Measurements from ENCODE around the gene TICAM1.
A peak's percentile ranks its signal among the peaks of the same experiment; 100 is the strongest.
"Not testable (repeated sequence)": the region's sequence is repeated elsewhere in the genome, so short reads cannot be mapped to it uniquely, and the experiment has no call there.

Gene TICAM1

DNA sequence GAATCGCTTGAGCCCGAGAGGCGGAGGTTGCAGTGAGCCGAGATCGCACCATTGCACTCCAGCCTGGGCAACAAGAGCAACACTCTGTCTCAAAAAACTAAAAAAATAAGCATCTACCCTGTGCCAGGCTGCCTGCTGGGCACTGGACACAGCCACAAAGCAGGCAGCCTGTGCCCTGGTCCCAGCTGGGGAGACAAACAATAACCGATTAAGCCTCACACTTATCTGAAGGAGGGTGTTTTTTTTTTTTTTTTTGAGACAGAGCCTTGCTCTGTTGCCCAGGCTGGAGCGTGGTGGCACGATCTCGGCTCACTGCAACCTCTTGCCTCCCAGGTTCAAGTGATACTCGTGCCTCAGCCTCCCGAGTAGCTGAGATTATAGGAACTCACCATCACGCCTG is 25.0 kb upstream of the TICAM1 start:
- intact Hi-C loops (cut with micrococcal nuclease); H3K9me3 Mint-ChIP-seq; H3K4me3 Mint-ChIP-seq; H3K27ac Mint-ChIP-seq; H3K27me3 Mint-ChIP-seq: not testable (repeated sequence)
- Mint-ChIP-seq H3K36me3 (ENCODE audit: low read depth) (peaks cover 100% of the 10 kb centered on the region), H3K4me1 (ENCODE audit: low read depth) (peaks cover 11% of the 10 kb centered on the region)

GRCh38 chr19:4853506-4853905 is 22.0 kb upstream of the TICAM1 start:
- H3K9me3 Mint-ChIP-seq; H3K4me3 Mint-ChIP-seq; intact Hi-C loops (cut with micrococcal nuclease); H3K27ac Mint-ChIP-seq; H3K27me3 Mint-ChIP-seq: not testable (repeated sequence)
- peaks cover 13% of the 10 kb centered on the region for H3K4me1 Mint-ChIP-seq (ENCODE audit: low read depth)
- peaks cover 98% of the 10 kb centered on the region for H3K36me3 Mint-ChIP-seq (ENCODE audit: low read depth)

GRCh38 chr19:4852484-4852883 is 21.0 kb upstream of the TICAM1 start:
- Mint-ChIP-seq H3K27me3 (no peaks in the 10 kb centered on the region), H3K4me3 (no peak overlapping the region), H3K4me1 (ENCODE audit: low read depth) (peaks cover 13% of the 10 kb centered on the region), H3K9me3 (no peaks in the 10 kb centered on the region), H3K27ac (no peak overlapping the region), H3K36me3 (ENCODE audit: low read depth) (peaks cover 98% of the 10 kb centered on the region)
- intact Hi-C loops (cut with micrococcal nuclease), result no loop called here

- intact Hi-C loops (cut with micrococcal nuclease), result loop anchor here (2.0 kb wide), 1 partner anchor 43 kb away; no protein-coding TSS in a partner anchor
- peaks cover 98% of the 10 kb centered on the region for H3K36me3 Mint-ChIP-seq (ENCODE audit: low read depth)
- H3K9me3 Mint-ChIP-seq, result no peaks in the 10 kb centered on the region
- peak overlapping the region; percentile 70 for H3K27ac Mint-ChIP-seq
- peaks cover 13% of the 10 kb centered on the region for H3K4me1 Mint-ChIP-seq (ENCODE audit: low read depth)
- no peaks in the 10 kb centered on the region for H3K27me3 Mint-ChIP-seq
- no peak overlapping the region for H3K4me3 Mint-ChIP-seq
These were observed 20.2 kb upstream of the TICAM1 start for GRCh38 chr19:4851551-4852290.

DNA sequence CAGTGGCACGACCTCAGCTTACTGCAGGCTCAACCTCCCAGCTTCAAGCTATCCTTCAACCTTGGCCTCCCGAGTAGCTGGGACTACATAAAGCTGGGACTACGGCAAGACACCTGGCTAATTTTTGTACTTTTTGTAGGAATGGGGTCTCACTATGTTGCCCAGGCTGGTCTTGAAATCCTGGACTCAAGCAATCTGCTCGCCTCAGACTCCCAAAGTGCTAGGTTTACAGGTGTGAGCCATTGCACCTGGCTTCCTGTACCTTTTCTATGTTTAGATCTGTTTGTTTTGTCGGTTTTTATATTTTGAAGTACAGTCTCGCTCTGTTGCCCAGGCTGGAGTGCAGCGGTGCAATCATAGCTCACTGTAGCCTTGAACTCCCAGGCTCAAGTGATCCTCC is 17.5 kb upstream of the TICAM1 start:
- Mint-ChIP-seq H3K36me3 (ENCODE audit: low read depth) (peaks cover 98% of the 10 kb centered on the region), H3K27ac (no peak overlapping the region), H3K9me3 (no peaks in the 10 kb centered on the region), H3K4me1 (ENCODE audit: low read depth) (peaks cover 18% of the 10 kb centered on the region), H3K4me3 (no peak overlapping the region), H3K27me3 (no peaks in the 10 kb centered on the region)
- intact Hi-C loops (cut with micrococcal nuclease), result no loop called here

DNA sequence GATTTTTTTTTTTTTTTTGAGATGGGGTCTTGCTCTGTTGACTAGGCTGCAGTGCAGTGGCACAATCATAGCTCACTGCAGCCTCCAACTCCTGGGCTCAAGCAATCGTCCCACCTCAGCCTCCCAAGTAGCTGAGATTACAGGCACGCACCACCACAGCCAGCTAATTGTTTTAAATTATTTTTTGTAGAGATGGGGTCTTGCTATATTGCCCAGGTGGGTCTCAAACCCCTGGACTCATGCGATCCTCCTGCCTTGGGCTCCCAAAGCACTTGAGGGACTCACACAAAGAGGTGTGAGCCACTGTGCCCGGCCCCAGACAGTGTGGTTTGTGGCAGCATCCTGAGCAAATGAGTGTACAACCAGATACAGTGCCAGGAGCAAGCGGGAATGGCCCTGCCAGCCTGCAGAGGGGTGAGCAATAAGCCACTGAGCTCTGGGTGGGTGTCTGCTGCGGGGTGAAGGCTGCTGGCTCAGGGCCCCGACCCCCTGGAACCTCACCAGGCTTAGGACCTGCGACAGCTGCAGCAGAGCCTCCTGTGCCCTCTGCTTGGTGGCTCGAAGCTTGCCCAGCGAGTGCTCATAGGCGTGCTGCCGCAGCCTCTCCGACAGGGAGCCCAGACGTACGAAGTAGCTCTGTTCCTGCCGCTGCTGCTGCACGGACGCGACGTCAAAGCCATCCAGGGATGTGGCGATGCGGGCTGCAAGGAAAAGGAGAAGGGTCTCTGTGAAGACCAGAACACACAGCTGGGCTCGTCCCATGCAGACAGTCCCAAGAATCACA is 15.9 kb upstream of the TICAM1 start:
- Mint-ChIP-seq H3K27me3 (no peaks in the 10 kb centered on the region), H3K36me3 (ENCODE audit: low read depth) (peaks cover 98% of the 10 kb centered on the region), H3K4me3 (no peak overlapping the region), H3K9me3 (no peaks in the 10 kb centered on the region), H3K4me1 (ENCODE audit: low read depth) (peaks cover 22% of the 10 kb centered on the region), H3K27ac (no peak overlapping the region)
- intact Hi-C loops (cut with micrococcal nuclease), result no loop called here

DNA sequence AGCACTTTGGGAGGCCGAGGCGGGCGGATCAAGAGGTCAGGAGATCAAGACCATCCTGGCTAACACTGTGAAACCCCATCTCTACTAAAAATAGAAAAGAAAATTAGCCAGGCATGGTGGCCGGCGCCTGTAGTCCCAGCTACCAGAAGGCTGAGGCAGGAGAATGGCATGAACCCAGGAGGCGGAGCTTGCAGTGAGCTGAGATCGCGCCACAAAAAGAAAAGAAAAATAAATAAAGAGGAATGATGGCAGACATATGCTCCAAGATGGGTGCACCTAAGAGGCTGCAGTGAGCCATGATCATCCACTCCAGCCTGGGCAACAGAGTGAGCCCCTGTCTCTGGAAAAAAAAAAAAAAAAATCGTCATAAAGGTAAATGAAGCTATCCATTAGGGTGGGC is 14.5 kb upstream of the TICAM1 start:
- intact Hi-C loops (cut with micrococcal nuclease); H3K4me3 Mint-ChIP-seq; H3K9me3 Mint-ChIP-seq; H3K27me3 Mint-ChIP-seq: not testable (repeated sequence)
- Mint-ChIP-seq H3K36me3 (ENCODE audit: low read depth) (peaks cover 98% of the 10 kb centered on the region), H3K27ac (peak overlapping the region; percentile 62), H3K4me1 (ENCODE audit: low read depth) (peaks cover 25% of the 10 kb centered on the region)

GRCh38 chr19:4844348-4845179 is 13.1 kb upstream of the TICAM1 start:
- Mint-ChIP-seq H3K27ac (peak overlapping the region; percentile 62), H3K27me3 (no peaks in the 10 kb centered on the region), H3K4me1 (ENCODE audit: low read depth) (peaks cover 38% of the 10 kb centered on the region), H3K36me3 (ENCODE audit: low read depth) (peaks cover 98% of the 10 kb centered on the region), H3K4me3 (no peak overlapping the region), H3K9me3 (no peaks in the 10 kb centered on the region)
- intact Hi-C loops (cut with micrococcal nuclease), result no loop called here

DNA sequence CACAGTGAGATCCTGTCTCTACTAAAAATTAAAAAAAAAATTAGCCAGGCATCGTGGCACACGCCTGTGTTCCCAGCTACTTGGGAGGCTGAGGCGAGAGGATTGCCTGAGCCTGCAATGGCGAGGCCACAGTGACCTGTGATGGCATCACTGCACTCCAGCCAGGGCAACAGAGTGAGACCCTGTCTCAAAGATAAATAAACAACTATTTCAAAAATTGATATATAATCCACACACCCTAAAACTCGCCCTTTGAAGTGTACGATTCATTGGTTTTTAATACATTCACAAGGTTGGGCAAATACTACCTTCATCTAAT is 12.1 kb upstream of the TICAM1 start:
- H3K9me3 Mint-ChIP-seq, result no peaks in the 10 kb centered on the region
- H3K4me3 Mint-ChIP-seq, result no peak overlapping the region
- intact Hi-C loops (cut with micrococcal nuclease), result no loop called here
- peaks cover 47% of the 10 kb centered on the region for H3K4me1 Mint-ChIP-seq (ENCODE audit: low read depth)
- peaks cover 100% of the 10 kb centered on the region for H3K36me3 Mint-ChIP-seq (ENCODE audit: low read depth)
- H3K27me3 Mint-ChIP-seq, result no peaks in the 10 kb centered on the region
- peak overlapping the region; percentile 95 for H3K27ac Mint-ChIP-seq

GRCh38 chr19:4839192-4839591 is 7.7 kb upstream of the TICAM1 start:
- H3K4me1 Mint-ChIP-seq (ENCODE audit: low read depth), result peaks cover 64% of the 10 kb centered on the region
- H3K4me3 Mint-ChIP-seq, result no peak overlapping the region
- H3K36me3 Mint-ChIP-seq (ENCODE audit: low read depth), result peaks cover 67% of the 10 kb centered on the region
- H3K9me3 Mint-ChIP-seq, result no peaks in the 10 kb centered on the region
- peak overlapping the region; percentile 74 for H3K27ac Mint-ChIP-seq
- intact Hi-C loops (cut with micrococcal nuclease), result no loop called here
- no peaks in the 10 kb centered on the region for H3K27me3 Mint-ChIP-seq

DNA sequence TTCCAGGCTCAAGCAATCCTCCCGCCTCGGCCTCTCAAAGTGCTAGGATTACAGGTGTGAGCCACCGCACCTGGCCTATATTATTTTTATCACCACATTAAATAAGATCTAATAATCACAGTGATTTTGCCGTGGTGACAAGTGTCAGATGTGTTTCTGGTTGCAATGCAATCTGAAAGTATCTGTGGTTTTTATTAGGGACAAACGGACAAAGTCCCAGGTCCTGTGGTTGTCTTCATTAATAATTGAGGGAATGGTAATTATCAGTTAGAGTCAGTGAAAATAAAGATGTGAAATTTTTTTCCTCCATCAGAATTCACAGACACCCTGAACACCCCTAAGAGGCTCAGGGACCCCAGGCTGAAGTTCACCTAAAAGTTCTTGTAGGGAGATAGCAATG is 1.3 kb upstream of the TICAM1 start:
- intact Hi-C loops (cut with micrococcal nuclease), result no loop called here
- H3K9me3 Mint-ChIP-seq, result no peaks in the 10 kb centered on the region

DNA sequence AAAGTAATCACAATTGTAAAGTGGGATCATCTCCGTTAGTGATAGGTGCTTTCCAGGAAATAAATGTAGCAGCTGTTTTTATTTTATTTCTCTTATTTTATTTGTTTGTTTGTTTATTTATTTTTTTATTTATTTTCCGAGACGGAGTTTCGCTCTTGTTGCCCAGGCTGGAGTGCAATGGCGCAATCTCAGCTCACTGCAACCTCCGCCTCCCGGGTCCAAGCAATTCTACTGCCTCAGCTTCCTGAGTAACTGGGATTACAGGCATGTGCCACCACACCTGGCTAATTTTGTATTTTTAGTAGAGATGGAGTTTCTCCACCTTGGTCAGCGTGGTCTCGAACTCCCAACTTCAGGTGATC is 448 bp upstream of the TICAM1 start:
- Mint-ChIP-seq H3K4me3 (peak overlapping the region; percentile 94), H3K36me3 (ENCODE audit: low read depth) (peaks cover 39% of the 10 kb centered on the region), H3K27ac (peak overlapping the region; percentile 93), H3K4me1 (ENCODE audit: low read depth) (peaks cover 48% of the 10 kb centered on the region)
- not testable (repeated sequence) for H3K27me3 Mint-ChIP-seq, H3K9me3 Mint-ChIP-seq
- intact Hi-C loops (cut with micrococcal nuclease), result loop anchor here (1.0 to 2.0 kb wide), 2 partner anchors 9 to 15 kb away; no protein-coding TSS in a partner anchor

More for the DNA sequence above, 1.3 kb upstream of the TICAM1 start:
- peak overlapping the region; percentile 93 for H3K27ac Mint-ChIP-seq
- no peaks in the 10 kb centered on the region for H3K27me3 Mint-ChIP-seq
- H3K36me3 Mint-ChIP-seq (ENCODE audit: low read depth), result peaks cover 34% of the 10 kb centered on the region
- H3K4me3 Mint-ChIP-seq, result no peak overlapping the region
- H3K4me1 Mint-ChIP-seq (ENCODE audit: low read depth), result peaks cover 53% of the 10 kb centered on the region

GRCh38 chr19:4830768-4831265 is 695 bp downstream of the TICAM1 start:
- peak overlapping the region; percentile 94 for H3K4me3 Mint-ChIP-seq
- intact Hi-C loops (cut with micrococcal nuclease), result loop anchor here (1.0 to 2.0 kb wide), 2 partner anchors 10 to 14 kb away; no protein-coding TSS in a partner anchor
- H3K4me1 Mint-ChIP-seq (ENCODE audit: low read depth), result peaks cover 44% of the 10 kb centered on the region
- H3K27me3 Mint-ChIP-seq, result no peaks in the 10 kb centered on the region
- H3K9me3 Mint-ChIP-seq, result no peaks in the 10 kb centered on the region
- peak overlapping the region; percentile 93 for H3K27ac Mint-ChIP-seq
- peaks cover 44% of the 10 kb centered on the region for H3K36me3 Mint-ChIP-seq (ENCODE audit: low read depth)

DNA sequence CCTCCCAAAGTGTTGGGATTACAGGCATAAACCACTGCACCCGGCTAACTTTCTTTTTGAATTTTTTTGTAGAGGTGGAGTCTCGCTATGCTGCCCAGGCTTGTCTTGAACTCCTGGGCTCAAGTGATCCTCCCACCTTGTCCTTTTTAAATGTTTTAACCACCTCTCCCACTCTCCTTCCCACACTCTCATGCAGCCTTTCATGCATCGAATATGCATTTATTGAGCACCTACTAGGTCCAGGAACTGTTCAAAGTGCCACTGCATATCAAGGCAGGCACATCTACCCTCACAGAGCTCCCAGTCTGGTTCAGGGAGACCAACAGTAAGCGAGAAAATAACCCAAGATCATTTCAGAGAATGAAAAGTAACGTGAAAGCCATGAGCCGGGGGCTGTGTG is 1.2 kb downstream of the TICAM1 start:
- Mint-ChIP-seq H3K27ac (peak overlapping the region; percentile 93), H3K36me3 (ENCODE audit: low read depth) (peaks cover 46% of the 10 kb centered on the region), H3K4me3 (peak overlapping the region; percentile 94), H3K4me1 (ENCODE audit: low read depth) (peaks cover 46% of the 10 kb centered on the region), H3K27me3 (no peaks in the 10 kb centered on the region), H3K9me3 (no peaks in the 10 kb centered on the region)
- intact Hi-C loops (cut with micrococcal nuclease), result loop anchor here (2.0 kb wide), 1 partner anchor 14 kb away; no protein-coding TSS in a partner anchor

All from dendritic cell treated with granulocyte-macrophage colony-stimulating factor and Interleukin-4, amounts not matched to agents 40 ng/mL and 50 ng/mL, for 4 days (primary cell).